ENCODE measurements around the gene MAMDC2. TPM values are rescaled to one million over a fixed set of nuclear protein-coding genes. Genes with fewer than 3 reads are reported as not detected.
"Not testable (repeated sequence)": the region's sequence is repeated elsewhere in the genome, so short reads cannot be mapped to it uniquely, and the experiment has no call there.

The MAMDC2 gene
- total RNA-seq, 4 donors from 2014 or later, result 15.8 to 19.6 (median 18.4) TPM

DNA sequence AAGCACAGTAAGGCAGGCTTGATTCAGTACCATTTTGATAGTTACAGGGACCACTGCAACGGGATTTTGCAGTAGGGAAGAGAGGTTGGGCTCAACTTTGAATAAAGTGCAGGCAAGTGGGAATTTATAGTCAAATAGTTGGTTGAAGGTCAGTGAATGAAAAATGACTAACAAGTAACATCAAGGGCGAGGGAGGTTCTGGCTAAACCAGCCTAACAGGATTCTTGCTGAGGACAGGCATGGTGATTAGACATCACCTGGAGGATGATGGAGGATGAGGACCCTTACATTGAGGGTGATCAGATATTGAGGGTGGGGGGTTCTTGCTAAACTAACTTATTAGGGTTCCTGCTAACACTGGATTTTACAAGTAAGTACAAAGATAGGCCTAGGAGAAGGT, 149.1 kb downstream of the MAMDC2 start:
- H3K36me3 ChIP-seq, result no peaks in the 10 kb centered on the region
- no peak overlapping the region for H3K27ac ChIP-seq
- DNase-seq, result no peak
- no peaks in the 10 kb centered on the region for H3K27me3 ChIP-seq
- WGBS, 2 donors, result 90 to 91% methylated on average over 2 of the region's 2 CpGs
- TF ChIP-seq POLR2A (IDR thresholded peaks at IDR 0.05) (no peak), CTCF (IDR thresholded peaks at IDR 0.05) (no peak)
- no peak overlapping the region for H3K4me3 ChIP-seq (replicated peaks in 1 of 3)
- no peaks in the 10 kb centered on the region for H3K9me3 ChIP-seq
- intact Hi-C loops (cut with DNase I), result no loop called here
- H3K4me1 ChIP-seq, result no peaks in the 10 kb centered on the region

GRCh38 chr9:70195456-70195855, 151.8 kb downstream of the MAMDC2 start:
- Histone ChIP-seq H3K4me1 (no peaks in the 10 kb centered on the region), H3K36me3 (no peaks in the 10 kb centered on the region), H3K9me3 (no peaks in the 10 kb centered on the region), H3K27ac (no peak overlapping the region), H3K4me3 (replicated peaks in 1 of 3) (no peak overlapping the region), H3K27me3 (no peaks in the 10 kb centered on the region)
- TF ChIP-seq POLR2A (IDR thresholded peaks at IDR 0.05), result no peak
- TF ChIP-seq CTCF (IDR thresholded peaks at IDR 0.05), result no peak
- WGBS, 2 donors, result 92 to 93% methylated on average over 3 of the region's 3 CpGs
- DNase-seq, result no peak
- intact Hi-C loops (cut with DNase I), result no loop called here

DNA sequence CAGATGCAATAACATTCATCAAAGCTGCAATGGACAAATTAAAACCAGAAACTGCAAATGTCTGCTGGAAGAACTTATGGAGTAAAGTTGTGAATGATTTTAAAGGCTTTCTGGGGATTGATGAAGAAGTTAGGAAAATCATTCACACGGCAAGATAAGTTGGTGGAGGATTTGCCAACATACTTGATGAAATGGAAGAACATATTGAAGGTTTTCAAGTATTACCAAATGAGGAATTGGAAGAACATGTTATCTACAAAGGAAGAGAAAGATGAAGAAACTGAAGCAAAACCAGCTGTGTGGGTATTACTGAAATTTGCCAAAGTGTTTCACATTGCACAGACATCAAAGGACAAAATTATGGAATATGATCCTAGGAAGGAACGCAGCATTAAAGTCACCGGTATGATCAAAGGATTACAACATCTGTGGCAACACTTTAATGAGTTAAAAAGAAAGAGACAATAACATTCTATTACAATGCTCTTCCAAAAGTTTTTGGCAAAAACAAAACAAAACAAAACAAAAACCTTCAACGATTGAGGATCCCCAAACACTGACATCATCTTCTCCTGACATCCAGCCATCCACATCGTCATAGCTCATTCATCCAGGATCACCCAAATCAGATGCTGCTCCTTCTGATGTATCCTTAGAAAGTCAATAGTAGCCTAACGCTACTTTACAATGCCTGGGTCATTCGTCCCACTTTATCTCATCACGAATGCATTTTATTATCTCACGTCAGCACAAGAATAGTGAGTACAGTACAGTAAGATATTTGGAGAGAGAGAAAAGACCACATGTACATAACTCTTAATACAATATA, 153.8 kb downstream of the MAMDC2 start:
- H3K27ac ChIP-seq, result no peak overlapping the region
- no peaks in the 10 kb centered on the region for H3K27me3 ChIP-seq
- 87 to 88% methylated on average over 9 of the region's 9 CpGs for WGBS, 2 donors
- H3K4me1 ChIP-seq, result no peaks in the 10 kb centered on the region
- no peak for DNase-seq
- no peak overlapping the region for H3K4me3 ChIP-seq (replicated peaks in 1 of 3)
- no peaks in the 10 kb centered on the region for H3K36me3 ChIP-seq
- intact Hi-C loops (cut with DNase I), result no loop called here
- TF ChIP-seq POLR2A (IDR thresholded peaks at IDR 0.05), result no peak
- TF ChIP-seq CTCF (IDR thresholded peaks at IDR 0.05), result no peak
- no peaks in the 10 kb centered on the region for H3K9me3 ChIP-seq

DNA sequence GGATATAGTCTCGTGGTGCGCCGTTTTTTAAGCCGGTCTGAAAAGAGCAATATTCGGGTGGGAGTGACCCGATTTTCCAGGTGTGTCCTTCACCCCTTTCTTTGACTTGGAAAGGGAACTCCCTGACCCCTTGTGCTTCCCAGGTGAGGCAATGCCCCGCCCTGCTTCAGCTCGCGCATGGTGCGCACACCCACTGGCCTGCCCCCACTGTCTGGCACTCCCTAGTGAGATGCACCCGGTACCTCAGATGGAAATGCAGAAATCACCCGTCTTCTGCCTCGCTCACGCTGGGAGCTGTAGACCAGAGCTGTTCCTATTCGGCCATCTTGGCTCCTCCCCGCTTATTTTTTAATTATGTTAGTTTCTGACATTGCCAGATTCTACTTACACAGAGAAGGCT, 161.1 kb downstream of the MAMDC2 start:
- H3K9me3 ChIP-seq; H3K4me3 ChIP-seq (replicated peaks in 1 of 3); DNase-seq; intact Hi-C loops (cut with DNase I); H3K27me3 ChIP-seq; H3K36me3 ChIP-seq: not testable (repeated sequence)
- peak overlapping the region; percentile 77 to 82 (median 80) for H3K27ac ChIP-seq
- 93% methylated on average over 16 of the region's 16 CpGs for WGBS, 2 donors
- H3K4me1 ChIP-seq, result peaks cover 14 to 17% of the 10 kb centered on the region in 2 donors

GRCh38 chr9:70205366-70206020, 161.8 kb downstream of the MAMDC2 start:
- TF ChIP-seq CTCF (IDR thresholded peaks at IDR 0.05) (no peak), POLR2A (IDR thresholded peaks at IDR 0.05) (peak in 1 of 2 donors; percentile 27)
- Histone ChIP-seq H3K4me1 (peaks cover 14 to 17% of the 10 kb centered on the region in 2 donors), H3K9me3 (no peaks in the 10 kb centered on the region), H3K27ac (peak overlapping the region; percentile 77 to 82 (median 80)), H3K4me3 (replicated peaks in 1 of 3) (no peak overlapping the region), H3K27me3 (no peaks in the 10 kb centered on the region), H3K36me3 (no peaks in the 10 kb centered on the region)
- intact Hi-C loops (cut with DNase I), result no loop called here
- DNase-seq, result peak; percentile 92 to 95
- WGBS, 2 donors, result 49 to 51% methylated on average over 3 of the region's 3 CpGs

Data from thyroid gland (tissue), 4 donors.